ENCODE data around the gene TNFSF15.

The TNFSF15 gene

DNA sequence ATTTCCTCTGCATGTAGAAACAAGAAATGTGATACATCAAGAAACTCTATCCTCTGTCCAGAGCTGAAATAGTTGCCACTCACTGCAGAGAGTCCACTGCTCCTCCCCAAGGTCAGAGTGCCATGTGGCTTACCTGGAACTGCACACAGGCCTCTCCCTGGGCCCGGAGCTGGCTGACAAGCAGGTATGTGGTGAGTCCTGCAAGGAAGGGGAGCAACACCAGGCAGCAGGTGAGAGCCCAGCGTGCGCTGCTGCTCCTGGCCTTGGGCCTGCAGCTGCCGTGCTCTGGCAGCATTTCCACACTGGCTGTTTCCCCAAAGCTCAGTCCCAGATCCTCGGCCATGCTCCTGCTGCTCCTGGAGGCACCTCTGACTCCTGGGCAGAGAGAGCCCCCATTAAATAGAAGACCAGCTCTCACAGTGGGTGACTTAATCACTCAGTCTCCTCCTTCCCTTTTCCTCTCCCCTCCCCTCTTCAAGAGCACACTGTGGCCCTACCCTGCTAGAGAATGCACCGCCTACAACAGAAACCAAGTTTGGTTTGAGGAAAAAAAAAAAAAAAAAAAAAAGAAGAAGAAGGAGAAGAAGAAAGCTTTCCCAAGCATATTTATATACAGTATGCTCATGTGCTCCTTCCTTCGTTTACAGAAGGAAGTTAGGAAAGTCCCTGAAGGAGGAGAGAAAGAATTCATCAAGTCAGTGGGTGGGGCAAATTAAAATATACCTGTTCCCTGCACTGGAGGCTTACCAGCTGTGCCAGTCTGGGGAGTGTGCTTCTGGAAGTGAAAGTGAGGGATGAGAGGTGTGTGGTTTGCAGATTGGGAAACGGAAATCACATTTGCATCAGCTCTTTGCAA is at the start of gene TNFSF15:
Gene TNFSF15 (minus strand): TSS at position 370 of the 856 bp plus-strand sequence. CDS start 27 bp downstream, at position 343.
- peak; percentile 31 for DNase-seq

DNA sequence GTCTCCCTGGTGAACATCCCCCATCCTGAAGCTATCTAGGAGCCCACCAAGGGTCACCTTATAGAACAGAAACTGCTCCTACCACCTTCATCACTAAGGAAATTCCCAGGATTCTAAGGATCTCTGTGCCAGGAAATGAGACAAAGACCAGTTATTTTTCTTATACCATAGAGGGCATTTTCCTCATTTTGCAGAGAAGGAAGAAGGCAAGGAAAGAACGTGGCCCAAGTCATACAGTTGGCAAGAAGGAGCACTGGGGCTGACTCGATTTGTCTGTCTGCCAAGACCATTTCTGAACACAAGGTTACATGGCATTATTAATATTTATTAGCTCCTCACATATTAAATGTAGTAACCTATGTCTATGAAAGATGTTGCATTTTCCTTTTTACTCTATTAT is 49.6 kb upstream of the TNFSF15 start:
- DNase-seq, result no peak

- no peak for DNase-seq
Measured at GRCh38 chr9:114854736-114855355, 49.0 kb upstream of the TNFSF15 start.

DNA sequence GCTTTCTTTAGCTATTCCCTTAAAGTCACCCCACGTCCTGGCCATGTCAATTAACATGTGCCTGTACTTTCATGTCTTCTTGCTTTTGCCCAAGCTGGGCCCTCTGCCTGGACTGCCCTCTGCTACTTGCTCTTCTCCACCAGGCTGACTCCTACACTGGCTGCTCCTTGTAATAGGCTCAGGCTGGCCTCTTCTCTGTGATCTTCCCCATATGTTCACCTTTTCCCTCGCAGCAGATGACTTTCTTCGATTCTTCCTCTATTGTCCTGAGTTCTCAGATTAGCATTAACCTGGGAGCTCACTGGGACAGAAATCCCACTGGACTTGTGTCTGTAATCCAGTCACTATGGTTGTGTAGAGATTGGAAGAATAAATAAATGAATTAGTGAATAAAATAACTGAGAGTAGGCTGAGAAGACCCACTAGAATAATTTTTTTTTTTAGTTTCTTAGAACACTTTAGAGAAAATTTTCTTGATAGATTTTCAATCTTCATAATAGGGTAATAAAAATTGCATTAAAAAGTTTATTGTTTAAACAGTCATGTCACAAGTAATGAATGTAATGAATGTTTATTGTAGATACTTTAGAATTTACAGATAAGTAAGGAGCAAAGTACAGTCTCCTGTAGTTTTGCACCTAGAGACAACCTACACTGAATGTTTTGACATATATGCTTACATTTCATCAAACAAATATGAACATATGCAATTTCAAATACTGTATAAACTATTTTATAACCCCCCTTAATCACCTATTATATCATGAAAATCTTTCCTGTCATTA is 47.4 kb upstream of the TNFSF15 start:
- no peak for DNase-seq

DNA sequence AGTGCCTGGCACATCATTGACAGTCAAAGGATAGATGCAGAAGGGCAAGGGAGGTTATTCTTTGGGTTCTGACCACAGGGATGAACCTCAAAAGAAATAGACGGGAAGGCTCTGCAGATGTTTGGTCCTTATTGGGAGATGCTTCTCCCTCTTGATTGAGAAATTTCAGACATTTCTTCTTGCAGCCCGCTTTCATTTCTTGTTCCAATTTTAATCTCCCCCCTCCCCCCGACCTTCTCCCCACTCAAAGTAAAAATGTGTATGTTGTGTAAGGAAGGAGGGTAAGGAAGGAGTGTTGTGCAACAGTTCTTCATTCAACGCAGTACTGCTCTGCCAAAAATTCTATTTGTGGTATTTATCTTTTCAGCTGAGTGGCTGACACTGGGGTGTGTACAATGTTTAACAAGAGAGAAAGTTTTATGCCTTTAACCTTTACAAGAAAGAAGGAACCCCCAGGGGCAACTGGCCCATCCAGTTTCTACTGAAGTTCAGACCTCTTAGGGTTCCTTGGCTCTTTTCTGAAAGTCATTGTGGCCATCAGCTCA is 46.3 kb upstream of the TNFSF15 start:
- no peak for DNase-seq

- no peak for DNase-seq
Measured at GRCh38 chr9:114851306-114851705, 45.5 kb upstream of the TNFSF15 start.

DNA sequence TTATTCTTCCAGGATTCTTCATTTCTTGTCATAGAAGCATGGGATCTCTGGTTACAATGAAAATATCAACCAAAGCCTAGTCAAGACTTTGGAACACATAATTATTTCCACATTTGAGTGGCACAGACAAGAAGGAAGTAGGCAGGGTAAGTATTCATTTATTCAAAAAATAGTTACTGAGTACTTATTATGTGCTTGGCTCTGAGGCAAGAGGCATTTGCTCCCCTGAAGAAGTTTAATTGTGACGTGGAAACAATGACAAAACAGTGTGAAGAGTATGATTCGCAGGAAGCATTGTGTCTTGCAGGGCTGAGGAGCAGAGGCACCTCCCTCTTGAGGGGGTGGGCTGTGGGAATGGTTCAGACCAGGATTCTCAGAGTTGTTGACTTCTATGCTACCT is 45.0 kb upstream of the TNFSF15 start:
- peak; percentile 32 for DNase-seq

- DNase-seq, result no peak
Measured at GRCh38 chr9:114849450-114849849, 43.6 kb upstream of the TNFSF15 start.

- no peak for DNase-seq
Measured at GRCh38 chr9:114847492-114848417, 41.9 kb upstream of the TNFSF15 start.

DNA sequence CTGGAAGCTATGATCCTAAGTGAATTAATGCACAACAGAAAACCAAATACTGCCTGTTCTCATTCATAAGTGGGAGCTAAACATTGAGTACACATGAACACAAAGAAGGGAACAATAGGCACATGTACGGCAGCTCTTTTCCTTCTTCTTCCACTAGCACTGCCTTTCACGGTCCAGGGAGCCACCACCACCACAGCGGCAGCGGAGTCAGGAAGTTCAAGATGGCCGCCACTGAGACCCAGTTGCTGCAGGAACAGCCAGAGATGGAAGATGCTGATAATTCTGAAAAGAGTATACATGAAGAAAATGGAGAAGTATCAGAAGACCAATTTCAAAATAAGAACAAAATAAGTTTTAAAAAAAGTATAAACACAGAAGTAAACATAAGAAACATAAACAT is 39.5 kb upstream of the TNFSF15 start:
- DNase-seq, result no peak

DNA sequence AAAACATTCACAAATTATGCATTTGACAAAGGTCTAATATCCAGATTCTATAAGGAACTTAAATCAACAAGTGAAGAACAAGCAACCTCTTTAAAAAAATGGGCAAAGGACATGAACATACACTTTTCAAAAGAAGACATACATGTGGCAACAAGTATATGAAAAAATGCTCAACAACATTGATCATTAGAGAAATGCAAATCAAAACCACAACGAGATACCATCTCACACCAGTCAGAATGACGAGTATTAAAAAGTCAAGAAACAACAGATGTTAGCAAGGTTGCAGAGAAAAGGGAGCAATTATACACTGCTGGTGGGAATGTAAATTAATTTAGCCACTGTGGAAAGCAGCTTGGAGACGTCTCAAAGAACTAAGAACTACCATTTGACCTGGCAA is 38.9 kb upstream of the TNFSF15 start:
- DNase-seq, result no peak

GRCh38 chr9:114837923-114838322 is 32.1 kb upstream of the TNFSF15 start:
- DNase-seq, result no peak

DNA sequence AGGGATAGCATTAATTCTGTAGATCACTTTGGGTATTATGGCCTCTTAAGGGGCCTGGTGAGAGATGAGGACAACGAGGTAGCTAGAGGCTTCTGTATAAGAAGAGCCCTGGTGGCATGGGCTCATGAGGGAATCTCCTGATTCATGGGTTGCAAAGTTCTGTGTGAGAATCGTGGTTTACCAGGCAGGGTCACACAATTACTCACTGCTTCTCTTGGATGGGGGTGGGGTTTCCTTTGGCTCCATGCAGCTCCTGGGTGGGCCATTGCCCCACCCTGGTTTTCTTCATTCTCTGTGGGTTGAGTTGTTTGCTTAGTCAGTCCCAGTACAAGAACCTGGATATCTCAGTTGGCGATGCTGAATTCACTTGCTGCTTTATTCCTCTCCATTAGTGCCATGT is 30.9 kb upstream of the TNFSF15 start:
- no peak for DNase-seq

- DNase-seq, result no peak
Measured at GRCh38 chr9:114834386-114834785, 28.5 kb upstream of the TNFSF15 start.

DNA sequence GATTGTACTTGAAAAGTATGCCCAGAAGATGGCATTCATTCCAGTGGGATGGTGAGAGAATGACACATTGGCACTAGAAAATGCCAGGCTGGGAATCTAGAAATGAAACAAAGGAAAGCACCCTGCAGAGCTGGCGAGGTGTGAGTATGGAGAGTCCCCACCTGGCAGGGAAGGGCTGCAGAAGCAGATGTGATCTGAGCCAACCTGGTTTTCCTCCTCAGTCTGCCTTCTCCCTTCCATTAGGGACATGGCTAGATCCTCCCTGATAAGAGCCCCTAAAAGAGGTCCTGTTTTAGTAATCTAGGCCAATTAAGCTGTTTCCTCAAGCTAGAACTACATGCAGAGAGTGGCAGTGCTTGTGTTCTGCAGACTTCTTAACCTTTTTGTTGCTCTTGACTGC is 24.7 kb upstream of the TNFSF15 start:
- DNase-seq, result no peak

DNA sequence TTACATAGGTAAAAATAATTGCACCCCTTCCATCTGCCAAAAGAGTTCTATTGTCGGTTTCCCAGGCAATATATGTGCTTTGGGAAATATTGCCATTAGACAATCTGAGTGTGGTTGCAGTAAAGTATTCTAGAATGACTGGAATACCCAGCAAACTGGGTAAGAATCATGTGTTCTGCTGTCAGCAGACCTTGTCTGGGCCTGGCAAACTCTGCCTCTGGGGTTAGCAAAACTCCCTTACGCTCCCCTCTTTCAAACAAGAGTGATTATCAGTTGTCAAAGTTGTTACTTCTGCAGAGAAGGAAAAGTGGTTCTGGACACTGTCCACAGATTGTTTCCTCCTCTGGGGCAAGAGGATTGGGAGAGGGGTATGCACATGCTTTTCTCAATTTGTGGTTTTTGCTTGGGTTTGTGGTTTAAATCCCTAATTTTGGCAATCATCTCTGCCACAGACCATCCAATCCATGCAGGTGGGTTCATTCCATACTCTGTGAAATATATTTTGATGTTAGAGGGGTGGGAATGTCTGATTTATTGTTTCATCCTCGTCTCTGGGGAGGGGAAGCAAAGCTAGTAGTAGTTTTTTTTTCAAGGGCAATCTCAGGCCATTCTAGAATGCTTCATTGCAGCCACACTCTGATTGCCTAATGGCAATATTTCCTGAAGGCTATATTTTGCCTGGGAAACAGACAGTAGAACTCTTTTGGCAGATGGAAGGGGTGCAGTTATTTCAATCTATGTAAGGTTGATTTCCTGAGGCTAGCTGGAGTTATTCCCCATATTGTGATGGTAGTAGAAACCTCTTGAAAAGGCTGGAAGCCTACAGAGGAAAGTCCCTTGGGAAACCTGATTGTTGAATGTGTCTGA is 24.0 kb upstream of the TNFSF15 start:
- DNase-seq, result no peak

GRCh38 chr9:114828303-114828650 is 22.4 kb upstream of the TNFSF15 start:
- no peak for DNase-seq

- no peak for DNase-seq
Measured at GRCh38 chr9:114827641-114828302, 21.9 kb upstream of the TNFSF15 start.

DNA sequence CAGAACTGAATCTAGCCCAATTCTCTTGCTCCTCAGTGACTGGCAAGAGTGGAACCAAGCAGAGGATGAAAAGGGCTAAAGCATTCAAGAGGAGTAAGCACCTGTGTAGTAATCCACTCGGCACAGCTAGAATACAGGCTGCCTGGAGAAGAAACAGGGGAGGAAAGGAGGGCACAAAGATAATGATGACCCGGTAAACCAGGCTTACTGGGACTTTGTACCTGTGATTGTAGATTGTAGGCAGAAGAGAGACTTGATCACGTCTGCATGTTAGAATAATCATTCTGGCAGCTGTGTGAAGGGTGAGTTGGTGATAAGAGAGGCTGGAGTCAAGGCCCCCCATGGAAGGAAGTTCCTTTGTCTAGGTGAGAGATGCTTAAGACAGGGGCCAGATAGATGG is 20.6 kb upstream of the TNFSF15 start:
- DNase-seq, result no peak

DNA sequence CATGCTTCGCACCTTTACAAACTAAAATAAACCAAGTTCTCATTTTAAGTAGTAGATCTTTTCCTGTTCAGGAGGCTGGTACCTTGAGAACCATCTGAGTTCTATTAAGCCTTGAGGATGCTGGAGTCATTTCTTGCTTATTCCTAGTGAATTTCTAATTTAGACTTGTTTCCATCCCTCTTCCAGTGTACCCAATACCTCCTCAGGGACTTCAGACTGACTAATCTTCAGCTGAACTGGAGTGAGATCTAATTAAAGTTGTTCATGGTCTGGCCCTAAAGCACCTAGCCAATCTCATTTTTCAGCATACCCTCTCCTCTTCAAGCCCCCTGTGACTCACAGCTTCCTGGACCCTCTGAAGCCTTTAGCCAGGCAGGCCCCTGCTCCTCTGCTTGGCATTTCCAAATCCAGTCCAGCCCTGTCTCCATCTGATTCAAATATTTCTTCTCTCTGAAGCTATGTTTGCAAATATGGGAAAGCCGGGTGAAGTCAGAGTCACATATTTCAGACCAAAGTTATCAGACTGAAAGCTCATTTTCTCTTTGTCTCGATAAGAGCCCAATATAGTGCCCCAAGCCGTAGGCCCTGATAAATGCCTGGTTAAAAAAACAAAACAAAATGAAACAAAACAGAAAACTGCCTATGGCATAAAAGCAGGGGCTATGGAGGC is 19.4 kb upstream of the TNFSF15 start:
- no peak for DNase-seq

Measured in eye (tissue), 1 donor.